HEK293 (cell line): ENCODE data around the gene CARNS1.

Experiments used
- CTCF ChIP-seq: fragments of 450-650 bp; formaldehyde crosslinking; IDR thresholded peaks from 2 replicates; pipeline ENCODE4 v1.5.1; 2016; ENCODE audit warnings: missing biosample characterization, missing genetic modification characterization
- GLIS2 ChIP-seq: fragments of 450-650 bp; formaldehyde crosslinking; IDR thresholded peaks from 2 replicates; pipeline ENCODE4 v1.5.1; 2016; ENCODE audit warnings: missing biosample characterization, missing genetic modification characterization
- ZFP37 ChIP-seq: fragments of 450-650 bp; formaldehyde crosslinking; IDR thresholded peaks from 2 replicates; pipeline ENCODE4 v1.5.1; 2016; ENCODE audit warnings: missing biosample characterization, missing genetic modification characterization
- ZNF561 ChIP-seq: fragments of 450-650 bp; IDR thresholded peaks from 2 replicates; pipeline ENCODE4 v1.5.1; 2018; ENCODE audit warnings: missing biosample characterization, missing genetic modification characterization, borderline replicate concordance

- TF ChIP-seq GLIS2 (tag by site-specific recombination), result no peak
- no peak for TF ChIP-seq CTCF
- no peak for TF ChIP-seq ZFP37 (tag by site-specific recombination)
- no peak for TF ChIP-seq ZNF561 (tag by site-specific recombination)
Measured at GRCh38 chr11:67423466-67423865, 8.0 kb downstream of the CARNS1 start.
